Activated T-cell treated with anti-CD3 and anti-CD28 coated beads for 1 hour (primary cell): ENCODE measurements around the gene SCPEP1.
"Not testable (repeated sequence)": the region's sequence is repeated elsewhere in the genome, so short reads cannot be mapped to it uniquely, and the experiment has no call there.

Source experiments
- DNase-seq: peaks from one replicate; pipeline ENCODE4 v3.0.0-alpha.2; 2020; ENCODE audit warnings: low read depth

SCPEP1 gene

DNA sequence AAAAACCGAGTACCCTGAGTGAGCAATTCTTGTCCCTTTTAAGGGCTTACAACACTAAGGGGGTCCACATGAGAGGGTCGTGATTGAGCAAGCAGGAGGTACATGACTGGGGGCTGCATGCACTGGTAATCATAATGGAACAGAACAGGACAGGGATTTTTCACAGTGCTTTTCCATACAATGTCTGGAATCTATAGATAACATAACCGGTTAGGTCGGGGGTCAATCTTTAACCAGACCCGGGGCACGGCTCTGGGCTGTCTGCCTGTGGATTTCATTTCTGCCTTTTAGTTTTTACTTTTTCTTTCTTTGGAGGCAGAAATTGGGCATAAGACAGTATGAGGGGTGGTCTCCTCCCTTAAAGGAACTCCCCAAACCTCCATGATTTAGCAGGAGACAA, 12.2 kb upstream of the SCPEP1 start:
- DNase-seq: not testable (repeated sequence)

DNA sequence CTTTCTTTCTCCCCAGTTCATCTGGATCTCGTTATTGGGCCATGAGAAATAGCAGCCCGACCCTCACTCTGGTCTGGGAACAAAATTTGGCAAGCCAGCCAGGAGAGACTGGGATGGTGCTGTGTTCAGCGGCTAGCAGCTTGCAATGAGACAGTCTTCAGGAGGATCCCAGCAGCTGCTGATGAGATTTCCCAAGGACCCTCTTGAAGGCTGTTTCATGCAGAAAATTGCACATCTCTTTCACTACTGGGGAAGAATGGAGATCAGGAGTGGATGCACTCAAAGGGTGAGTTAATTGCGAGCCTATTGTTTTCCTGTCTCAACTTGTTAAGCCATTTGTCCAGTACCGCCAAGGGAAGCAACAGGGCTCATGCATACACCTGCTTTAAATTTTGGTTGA, 11.6 kb upstream of the SCPEP1 start:
- no peak for DNase-seq

DNA sequence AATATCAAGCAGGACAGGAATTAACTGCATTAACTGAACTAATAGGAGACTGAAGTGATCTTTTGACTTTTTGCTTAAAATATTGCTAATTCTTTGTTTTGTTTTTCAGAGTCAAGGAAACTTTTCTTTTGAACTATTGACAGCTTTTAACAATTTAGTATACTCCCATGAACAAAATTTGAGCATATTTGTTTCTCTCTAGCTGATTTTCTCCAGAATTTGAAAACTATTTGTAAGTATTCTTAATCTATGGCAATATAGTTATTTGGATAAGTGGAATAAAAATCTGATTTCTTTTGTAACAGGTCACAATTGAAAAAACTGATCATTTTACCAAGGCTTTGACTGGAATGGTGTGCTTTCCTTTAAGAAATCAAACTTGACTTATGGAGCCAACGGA, 7.0 kb upstream of the SCPEP1 start:
- DNase-seq: no peak

DNA sequence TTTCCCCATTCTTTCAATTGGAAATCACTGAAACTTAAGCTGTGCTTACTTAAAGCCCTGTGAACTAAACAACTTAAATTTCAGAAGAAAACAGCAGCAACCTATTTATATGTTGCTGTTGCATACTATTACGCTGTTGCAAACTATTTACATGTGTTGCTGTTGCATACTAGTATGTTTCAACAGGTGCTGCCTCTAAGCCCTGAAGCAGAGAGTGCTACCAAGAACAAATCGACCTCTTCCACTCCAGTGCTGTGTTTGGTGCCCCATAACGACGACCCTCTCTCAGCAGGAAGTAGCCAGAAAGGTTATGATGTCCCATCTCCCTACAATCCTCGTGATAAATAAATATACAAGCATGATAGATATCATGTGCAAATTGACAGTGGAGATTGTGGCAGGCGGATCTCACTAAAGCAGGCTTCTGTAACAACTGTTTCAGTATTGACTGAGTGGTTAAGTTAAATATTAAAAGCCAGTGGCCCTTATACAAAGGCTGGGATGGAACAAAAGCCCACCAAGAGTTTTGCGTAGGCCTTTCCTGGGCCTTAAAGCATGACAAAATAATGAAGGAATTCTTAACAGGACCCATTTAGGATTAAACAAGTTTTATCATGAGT, 5.7 kb upstream of the SCPEP1 start:
- DNase-seq: no peak

DNA sequence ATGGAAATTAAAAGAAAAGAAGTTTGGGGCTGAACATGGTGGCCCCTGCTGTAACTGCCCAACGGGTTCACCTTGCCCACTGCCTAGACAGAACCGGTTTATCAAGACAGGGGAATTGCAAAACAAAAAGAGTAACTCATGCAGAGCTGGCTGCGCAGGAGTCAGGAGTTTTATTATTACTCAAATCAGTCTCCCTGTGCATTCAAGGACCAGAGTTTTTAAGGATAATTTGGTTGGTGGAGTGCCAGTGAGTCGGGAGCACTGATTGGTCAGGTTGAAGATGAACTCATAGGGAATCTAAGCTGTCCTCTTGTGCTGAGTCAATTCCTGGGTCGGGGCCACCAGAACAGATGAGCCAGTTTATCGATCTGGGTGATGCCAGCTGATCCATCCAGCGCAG, 4.4 kb upstream of the SCPEP1 start:
- no peak for DNase-seq

DNA sequence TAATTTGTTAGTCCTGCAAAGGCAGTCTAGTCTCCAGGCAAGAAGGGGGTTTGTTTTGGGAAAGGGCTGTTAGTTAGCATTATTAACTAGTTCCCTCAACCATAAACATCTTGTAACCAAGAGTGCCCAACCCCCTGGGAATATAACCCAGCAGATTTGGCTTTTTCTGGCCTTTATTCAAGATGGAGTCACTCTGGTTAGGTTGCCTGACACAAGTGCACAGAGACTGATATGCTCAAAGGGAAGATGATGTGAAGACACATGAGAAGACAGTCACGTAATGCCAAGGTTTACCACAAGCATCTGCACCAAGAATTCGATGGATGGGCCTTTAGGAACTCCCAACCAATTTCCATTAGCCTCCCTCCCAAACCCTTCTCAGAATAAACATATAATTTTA, 3.9 kb upstream of the SCPEP1 start:
- DNase-seq: no peak

DNA sequence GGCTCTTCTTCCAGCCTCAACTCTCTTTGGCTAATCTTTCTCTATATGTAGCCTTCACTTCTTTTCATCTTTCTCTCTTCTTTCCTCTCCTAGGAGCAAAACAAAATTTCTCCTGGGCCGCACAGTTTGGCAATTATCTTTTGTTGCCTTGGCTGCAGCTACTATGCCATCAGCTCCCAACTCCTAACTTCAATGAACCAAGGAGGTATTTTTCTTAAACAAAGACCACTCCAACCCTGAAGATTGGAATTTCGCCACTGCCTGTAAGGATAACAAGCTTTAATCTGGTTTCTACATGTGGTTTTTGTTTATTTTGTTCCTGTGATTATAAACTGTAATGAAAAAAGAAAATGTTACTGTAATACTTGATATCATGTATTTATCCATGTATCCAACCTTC, 2.3 kb upstream of the SCPEP1 start:
- no peak for DNase-seq

DNA sequence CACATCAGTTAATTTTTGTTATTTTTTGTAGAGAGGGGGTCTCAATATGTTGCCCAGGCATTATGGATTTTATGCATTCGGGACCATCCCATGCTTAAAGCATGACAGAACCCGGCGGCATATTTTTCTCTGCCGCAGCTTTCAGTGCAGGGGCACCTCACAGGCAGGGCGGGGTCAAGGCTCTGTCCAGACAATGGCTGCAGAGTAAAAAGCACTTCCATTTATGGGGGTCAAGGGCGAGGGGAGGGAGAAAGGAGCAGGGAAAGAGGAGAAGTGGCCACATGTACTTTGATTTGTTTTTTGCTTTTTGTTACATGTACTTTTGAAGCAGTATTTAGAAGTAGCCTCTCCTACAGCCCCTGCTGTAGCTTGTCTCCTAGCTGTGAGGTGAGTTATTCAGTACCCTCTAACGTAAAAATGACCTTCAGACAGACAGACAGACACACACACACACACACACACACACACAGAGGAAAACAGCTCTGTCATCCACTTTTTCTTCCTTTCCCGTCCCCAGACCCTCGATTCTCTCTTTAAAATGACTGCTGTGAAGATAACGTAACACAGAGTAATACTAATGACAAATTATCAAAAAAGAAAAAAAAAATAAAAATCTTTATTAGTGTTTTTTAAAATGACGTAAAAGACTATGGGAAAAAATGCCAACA, 856 bp upstream of the SCPEP1 start:
- no peak for DNase-seq

DNA sequence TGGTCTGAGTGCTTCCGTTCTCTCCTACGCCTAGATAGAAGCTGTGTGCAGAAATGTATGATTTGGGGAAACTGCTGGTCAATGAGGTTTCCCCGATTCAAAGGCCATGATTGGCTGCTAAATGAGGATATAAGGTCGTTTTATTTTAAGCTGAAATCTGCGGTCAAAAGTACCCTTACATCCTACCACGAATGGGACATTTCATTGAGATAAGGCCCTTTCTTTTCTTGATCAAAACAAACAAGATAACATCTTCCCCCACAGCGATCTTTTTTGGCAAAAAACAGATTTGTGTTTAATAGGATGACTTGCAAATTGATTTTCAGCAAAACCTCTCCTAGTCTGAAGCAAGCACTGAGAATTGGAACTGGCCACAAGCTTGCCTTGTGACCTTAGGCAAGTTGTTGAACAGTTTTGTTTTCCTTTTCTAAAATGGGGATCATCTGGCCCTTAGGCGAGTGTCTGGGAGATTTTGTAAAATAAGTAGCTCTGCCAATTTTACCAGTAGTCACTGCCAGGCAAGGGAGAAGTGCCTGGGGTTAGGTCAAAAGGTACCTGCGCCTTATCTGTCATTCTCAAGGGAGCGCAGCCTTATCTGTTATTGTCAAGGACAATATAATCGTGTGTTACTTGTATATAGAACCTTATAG, 635 bp downstream of the SCPEP1 start:
- DNase-seq: no peak

DNA sequence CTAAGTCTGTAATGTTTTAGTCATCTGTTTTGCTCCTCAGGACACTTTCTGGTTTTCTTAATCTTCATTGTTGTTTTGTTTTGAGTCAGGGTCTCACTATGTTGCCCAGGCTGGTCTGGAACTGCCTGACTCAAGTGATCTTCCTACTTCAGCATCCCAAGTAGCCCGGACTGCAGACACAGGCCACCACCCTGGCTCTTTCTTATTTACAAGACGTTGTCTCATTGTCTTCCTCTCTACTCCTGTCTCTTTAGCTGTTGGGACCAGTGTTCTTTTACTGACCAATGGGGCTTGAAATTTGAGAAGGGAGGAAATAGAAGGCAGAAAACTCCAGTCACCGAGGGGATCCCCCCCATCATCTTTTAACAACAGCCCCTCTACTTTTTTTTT, 1.2 kb downstream of the SCPEP1 start:
- no peak for DNase-seq

DNA sequence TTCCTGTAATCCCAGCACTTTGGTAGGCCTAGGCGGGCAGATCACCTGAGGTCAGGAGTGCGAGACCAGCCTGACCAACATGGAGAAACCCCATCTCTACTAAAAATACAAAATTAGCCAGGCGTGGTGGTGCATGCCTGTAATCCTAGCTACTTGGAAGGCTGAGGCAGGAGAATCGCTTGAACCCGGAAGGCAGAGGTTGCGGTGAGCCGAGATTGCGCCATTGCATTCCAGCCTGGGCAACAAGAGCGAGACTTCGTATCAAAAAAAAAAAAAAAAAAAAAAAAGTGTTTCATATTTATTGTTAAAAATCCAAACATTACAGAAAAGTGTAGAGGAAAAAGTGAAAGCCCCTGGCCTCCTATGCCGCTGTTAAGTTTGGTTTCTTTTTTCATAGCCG, 2.6 kb downstream of the SCPEP1 start:
- DNase-seq: not testable (repeated sequence)

DNA sequence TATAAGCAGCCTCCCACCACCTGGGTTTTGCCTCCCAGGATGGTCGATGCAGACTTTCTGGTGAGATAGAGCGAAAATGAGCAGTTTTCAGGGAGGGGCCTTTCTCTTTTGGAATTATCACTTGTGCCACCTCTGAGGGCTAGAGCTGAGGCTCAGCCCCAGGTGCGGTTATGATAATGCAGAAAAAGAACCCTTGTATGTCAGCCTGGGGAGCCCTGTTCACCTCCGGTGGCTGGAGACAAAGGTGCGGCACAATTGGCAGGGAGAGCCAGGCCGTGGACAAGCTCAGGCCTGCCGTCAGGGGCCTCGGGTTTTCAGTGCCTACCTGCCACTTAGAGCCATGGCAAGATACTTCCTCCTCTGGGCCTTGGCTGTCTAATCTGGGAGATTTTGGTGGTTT, 4.4 kb downstream of the SCPEP1 start:
- no peak for DNase-seq

DNA sequence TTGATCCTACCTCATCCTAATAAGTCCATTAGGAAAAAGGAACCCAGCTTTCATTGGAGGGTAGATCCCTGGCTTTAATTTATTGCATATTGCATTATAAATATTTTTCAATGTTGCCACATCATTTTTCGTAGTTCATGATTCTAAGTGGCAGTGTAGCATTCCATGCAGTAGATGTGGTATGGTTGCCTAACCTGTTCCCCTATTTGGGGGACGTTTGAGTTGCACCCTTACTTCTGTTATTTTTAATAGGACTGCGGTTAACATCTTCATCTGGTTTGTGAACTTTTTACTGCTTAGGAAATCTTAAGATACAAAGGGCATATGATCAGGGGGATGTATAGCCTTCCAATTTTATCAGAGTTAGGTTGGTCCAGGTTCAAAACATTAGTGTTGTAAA, 5.4 kb downstream of the SCPEP1 start:
- DNase-seq: no peak

DNA sequence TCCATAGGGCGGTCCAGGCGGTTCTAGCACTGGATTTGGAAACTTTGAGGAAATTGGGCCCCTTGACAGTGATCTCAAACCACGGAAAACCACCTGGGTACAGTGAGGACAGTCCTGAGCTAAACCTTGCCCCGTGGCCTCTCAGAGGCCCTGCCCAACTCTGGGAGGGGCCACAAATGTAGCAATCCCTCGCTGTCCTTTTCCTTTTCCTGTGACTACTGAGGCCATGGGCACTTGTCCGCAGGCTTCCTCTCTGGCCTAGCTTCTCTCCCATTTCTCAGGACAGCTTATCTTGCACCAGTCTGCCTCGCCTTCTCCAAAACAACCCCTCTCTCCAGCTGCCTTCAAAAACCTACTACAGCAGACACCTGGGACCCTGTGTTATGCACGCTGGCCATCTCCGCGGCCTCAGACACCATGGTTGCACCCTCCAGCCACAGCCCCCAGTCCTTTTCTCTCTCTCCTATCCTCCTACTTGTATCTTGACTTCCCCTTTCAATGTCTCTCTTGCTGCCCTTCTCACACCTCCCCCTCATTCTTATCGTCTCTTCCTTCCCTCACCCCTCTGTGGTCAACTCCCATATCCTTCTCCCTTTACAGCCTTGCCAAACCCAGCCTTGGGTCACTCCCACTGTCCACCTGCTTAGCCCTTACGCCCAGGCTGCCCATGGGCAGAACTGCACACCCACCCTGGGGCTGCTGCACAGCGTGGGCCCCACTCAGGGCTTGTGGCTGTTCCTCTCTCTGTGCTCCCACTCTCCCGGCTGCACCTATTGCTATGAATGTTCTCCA, 7.6 kb downstream of the SCPEP1 start:
- DNase-seq: no peak

DNA sequence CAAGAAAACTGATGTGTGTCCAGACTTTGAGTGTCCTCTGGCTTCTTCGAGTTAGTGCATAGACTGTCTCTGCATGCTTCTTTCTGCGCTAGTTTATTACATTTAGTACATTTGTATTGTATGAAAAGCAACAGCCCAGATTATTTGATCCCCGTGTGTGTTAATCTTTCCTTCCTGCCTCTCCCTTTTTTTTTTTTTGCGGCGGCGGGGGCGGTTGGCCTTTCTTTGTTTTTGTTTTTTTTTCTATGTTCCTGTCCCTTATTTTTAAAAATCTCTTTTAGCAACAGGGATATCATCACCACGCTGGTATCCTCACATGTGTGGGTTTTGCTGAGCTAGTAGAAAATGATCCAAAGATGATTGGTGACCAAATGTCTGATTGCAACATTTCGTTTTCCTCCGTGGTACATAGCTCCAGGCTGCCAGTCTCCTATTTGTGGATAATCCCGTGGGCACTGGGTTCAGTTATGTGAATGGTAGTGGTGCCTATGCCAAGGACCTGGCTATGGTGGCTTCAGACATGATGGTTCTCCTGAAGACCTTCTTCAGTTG, 9.4 kb downstream of the SCPEP1 start:
- no peak for DNase-seq

DNA sequence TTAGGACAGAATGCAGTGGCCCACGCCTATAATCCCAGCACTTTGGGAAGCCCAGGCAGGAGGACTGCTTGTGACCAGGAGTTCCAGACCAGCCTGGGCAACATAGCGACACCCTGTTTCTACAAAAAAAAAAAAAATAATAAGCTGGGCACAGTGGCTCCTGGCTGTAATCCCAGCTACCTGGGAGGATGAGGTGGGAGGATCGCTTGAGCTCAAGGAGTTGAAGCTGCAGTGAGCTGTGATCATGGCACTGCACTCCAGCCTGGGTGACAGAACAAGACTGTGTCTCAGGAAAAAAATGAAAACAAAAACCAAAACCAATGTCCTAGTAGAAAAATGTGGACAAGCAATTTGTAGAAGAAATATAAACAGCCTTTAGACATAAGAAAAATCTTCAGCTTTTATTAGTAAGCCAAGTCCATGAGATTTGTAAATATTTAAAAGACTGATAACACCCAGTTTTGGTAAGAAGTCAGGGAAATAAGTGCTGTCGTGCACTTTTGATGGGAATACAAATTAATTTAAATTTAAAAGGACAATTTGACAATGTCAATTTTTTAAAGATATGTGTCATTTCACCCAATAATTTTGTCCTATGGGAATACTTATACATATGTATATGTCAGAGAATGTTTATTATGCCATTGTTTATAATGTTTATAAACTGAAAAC, 11.1 kb downstream of the SCPEP1 start:
- DNase-seq: no peak

DNA sequence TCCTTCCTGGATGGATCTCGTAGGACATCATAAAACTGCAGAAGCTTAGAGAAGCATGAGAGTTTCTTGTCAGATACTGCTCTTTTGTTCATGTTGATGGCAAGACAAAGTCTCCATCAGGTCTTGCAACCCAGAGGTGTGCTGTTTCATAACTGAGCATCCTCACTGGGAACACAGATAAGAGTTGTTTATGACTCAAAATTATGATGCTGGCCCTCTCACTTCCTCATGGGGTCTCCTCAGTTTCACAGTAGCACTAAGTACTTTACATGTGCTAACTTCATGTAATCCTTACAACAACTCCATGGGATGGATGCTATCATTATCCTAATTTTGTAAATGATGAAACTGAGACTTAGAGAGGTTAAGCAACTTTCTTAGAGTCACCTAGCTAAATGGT, 14.4 kb downstream of the SCPEP1 start:
- no peak for DNase-seq

DNA sequence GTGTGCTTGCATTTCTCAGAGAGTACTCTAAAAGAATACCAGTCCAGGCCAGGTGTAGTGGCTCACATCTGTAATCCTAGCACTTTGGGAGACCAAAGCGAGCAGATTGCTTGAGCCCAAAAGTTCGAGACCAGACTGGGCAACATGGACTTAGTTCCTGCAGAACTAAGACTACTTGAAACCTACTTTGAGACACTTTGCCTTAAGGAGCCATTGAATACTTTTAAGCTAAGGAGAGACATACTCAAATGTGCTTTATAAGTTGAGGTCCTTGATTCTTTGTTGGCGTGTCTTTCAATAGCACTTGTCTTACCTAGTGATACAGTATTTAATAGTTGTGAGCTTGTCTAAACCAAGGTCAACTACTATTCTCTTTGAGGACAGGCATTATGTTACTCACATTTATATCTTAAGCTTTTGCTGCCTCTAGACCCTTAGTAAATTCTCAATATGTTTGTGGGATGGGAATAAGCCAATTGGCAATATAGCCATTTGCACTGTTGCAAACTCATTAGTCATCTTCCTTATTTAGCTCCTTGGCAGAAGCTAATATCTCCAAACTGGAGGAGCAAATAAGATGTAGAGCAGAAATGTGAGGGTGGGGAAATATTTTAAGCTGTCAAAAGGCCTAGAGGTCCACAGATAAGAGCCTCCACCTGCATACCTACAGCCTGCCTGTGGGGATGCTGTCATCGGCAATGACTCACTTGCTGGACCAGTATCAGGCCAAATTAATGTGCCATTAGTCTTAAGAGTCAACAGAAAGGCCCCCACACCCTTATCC, 16.3 kb downstream of the SCPEP1 start:
- no peak for DNase-seq

DNA sequence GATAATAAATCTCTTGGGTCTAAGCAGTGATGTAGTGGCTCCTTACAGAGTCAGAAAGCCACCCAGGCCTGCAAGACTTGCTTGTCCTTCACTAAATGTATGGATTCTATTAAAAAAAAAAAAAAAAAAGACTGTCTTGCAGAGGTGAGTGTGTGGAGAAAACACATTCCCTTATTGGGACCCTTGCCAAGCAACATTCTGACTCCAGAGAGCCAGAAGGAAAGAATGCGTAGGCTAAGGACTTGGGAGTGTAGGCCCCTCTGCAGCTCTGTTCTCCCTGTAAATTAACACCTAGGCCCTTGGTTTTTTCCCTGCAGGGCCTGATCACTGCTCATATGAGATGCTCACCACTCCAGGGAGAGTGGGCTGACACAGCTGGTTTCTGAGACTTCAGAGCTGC, 17.8 kb downstream of the SCPEP1 start:
- no peak for DNase-seq

DNA sequence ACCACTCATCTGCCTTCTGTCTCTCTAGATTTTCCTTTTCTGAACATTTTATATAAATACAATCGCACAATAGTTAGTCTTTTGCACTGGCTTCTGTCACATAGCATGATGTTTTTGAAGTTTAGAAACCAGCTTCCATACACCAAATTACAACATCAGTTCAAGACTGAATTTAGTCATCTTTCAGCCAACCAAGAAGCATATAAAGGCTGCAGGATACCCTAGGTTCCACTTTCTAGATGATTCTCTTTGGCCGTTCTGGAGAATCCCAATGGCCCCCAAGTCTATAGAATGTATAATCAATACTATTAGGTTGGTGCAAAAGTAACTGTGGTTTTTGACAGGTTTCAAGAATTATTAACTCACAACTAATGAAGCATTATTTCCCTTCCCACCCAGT, 19.4 kb downstream of the SCPEP1 start:
- DNase-seq: no peak

DNA sequence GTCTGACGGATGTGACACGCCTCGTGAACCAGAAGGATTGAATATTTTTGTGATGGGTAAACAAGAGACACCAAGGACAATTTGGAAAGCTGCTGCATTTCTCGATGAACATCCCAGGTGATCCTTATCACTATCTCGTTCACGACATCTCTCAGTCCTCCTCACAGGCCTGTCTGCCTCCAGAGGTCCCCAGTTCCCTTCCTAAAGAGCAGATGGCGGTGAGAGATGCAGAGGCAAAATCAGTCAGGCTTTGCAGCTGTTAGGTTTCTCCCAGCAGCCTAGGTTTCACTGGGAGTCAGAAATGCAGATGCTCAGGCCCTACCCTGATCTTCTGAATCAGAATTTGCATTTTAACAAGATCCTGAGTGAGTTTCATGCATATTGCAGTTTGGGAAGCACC, 23.6 kb downstream of the SCPEP1 start:
- DNase-seq: no peak
